ENCODE measurements around the gene KIAA1549. TPM values are rescaled to one million over a fixed set of nuclear protein-coding genes. Genes with fewer than 3 reads are reported as not detected.

KIAA1549 gene
- total and polyA plus RNA-seq, 4 donors, result 0.83 to 5.8 (median 3.6) TPM

- Histone ChIP-seq H3K4me3 (peak overlapping the region; percentile 71), H3K27me3 (ENCODE audit: control insufficient read depth in 3 of 3, insufficient read depth in 3 of 3, low read length in 2 of 3) (no peaks in the 10 kb centered on the region), H3K9me3 (ENCODE audit: control insufficient read depth in 4 of 4, insufficient read depth in 3 of 4, low read length in 3 of 4) (no peaks in the 10 kb centered on the region), H3K9ac (ENCODE audit: insufficient read depth in 1 of 2, low read length in 2 of 2) (peak overlapping the region; percentile 49 to 78), H3K36me3 (ENCODE audit: control insufficient read depth in 4 of 4, insufficient read depth in 4 of 4, low read length in 4 of 4) (no peaks in the 10 kb centered on the region), H3K4me1 (ENCODE audit: control insufficient read depth in 5 of 5, insufficient read depth in 5 of 5, low read length in 5 of 5) (peaks cover 0 to 18% (median 11%) of the 10 kb centered on the region in 5 donors), H3K27ac (ENCODE audit: low read depth in 1 of 2, low read length in 1 of 2) (peak overlapping the region in 1 of 2 donors; percentile 20)
- DNase-seq (peak; percentile 12 to 52 (median 42)), ATAC-seq (ENCODE audit: insufficient read depth, low FRiP score) (peak; percentile 32)
- 1% methylated on average over 52 to 68 of the region's 68 CpGs for WGBS, 2 donors
- no peak for TF ChIP-seq CTCF (IDR thresholded peaks at IDR 0.05; ENCODE audit: control extremely low read depth, extremely low read depth)
These were observed 462 bp downstream of the KIAA1549 start for GRCh38 chr7:138980563-138981291.

- Histone ChIP-seq H3K27me3 (ENCODE audit: control insufficient read depth in 3 of 3, insufficient read depth in 3 of 3, low read length in 2 of 3) (no peaks in the 10 kb centered on the region), H3K4me1 (ENCODE audit: control insufficient read depth in 5 of 5, insufficient read depth in 5 of 5, low read length in 5 of 5) (peaks cover 0 to 24% (median 12%) of the 10 kb centered on the region in 5 donors), H3K9me3 (ENCODE audit: control insufficient read depth in 4 of 4, insufficient read depth in 3 of 4, low read length in 3 of 4) (no peaks in the 10 kb centered on the region), H3K9ac (ENCODE audit: insufficient read depth in 1 of 2, low read length in 2 of 2) (peak overlapping the region; percentile 24 to 49), H3K27ac (ENCODE audit: low read depth in 1 of 2, low read length in 1 of 2) (no peak overlapping the region), H3K36me3 (ENCODE audit: control insufficient read depth in 4 of 4, insufficient read depth in 4 of 4, low read length in 4 of 4) (no peaks in the 10 kb centered on the region), H3K4me3 (peak overlapping the region; percentile 71)
- WGBS, 2 donors, result 40 to 63% methylated on average over 9 of the region's 9 CpGs
- DNase-seq, result peak in 1 of 3 donors; percentile 11
- no peak for TF ChIP-seq CTCF (IDR thresholded peaks at IDR 0.05; ENCODE audit: control extremely low read depth, extremely low read depth)
- ATAC-seq (ENCODE audit: insufficient read depth, low FRiP score), result no peak
These were observed 1.1 kb downstream of the KIAA1549 start for GRCh38 chr7:138979988-138980562.

- peak overlapping the region in 1 of 2 donors; percentile 26 for H3K9ac ChIP-seq (ENCODE audit: insufficient read depth in 1 of 2, low read length in 2 of 2)
- no peaks in the 10 kb centered on the region for H3K36me3 ChIP-seq (ENCODE audit: control insufficient read depth in 4 of 4, insufficient read depth in 4 of 4, low read length in 4 of 4)
- no peak overlapping the region for H3K4me3 ChIP-seq
- H3K4me1 ChIP-seq (ENCODE audit: control insufficient read depth in 5 of 5, insufficient read depth in 5 of 5, low read length in 5 of 5), result peaks cover 0 to 24% (median 13%) of the 10 kb centered on the region in 5 donors
- no peak overlapping the region for H3K27ac ChIP-seq (ENCODE audit: low read depth in 1 of 2, low read length in 1 of 2)
- ATAC-seq (ENCODE audit: insufficient read depth, low FRiP score) (no peak), DNase-seq (no peak)
- no peaks in the 10 kb centered on the region for H3K9me3 ChIP-seq (ENCODE audit: control insufficient read depth in 4 of 4, insufficient read depth in 3 of 4, low read length in 3 of 4)
- H3K27me3 ChIP-seq (ENCODE audit: control insufficient read depth in 3 of 3, insufficient read depth in 3 of 3, low read length in 2 of 3), result no peaks in the 10 kb centered on the region
- no peak for TF ChIP-seq CTCF (IDR thresholded peaks at IDR 0.05; ENCODE audit: control extremely low read depth, extremely low read depth)
- WGBS, 2 donors, result 92 to 94% methylated on average over 6 of the region's 6 CpGs
These were observed 1.8 kb downstream of the KIAA1549 start for GRCh38 chr7:138979226-138979979.
